Measurements from ENCODE around the gene WASF2. TPM values are rescaled to one million over a fixed set of nuclear protein-coding genes. Genes with fewer than 3 reads are reported as not detected.
"Not testable (repeated sequence)": the region's sequence is repeated elsewhere in the genome, so short reads cannot be mapped to it uniquely, and the experiment has no call there.

The WASF2 gene
- total RNA-seq, 2 experiments from 2014 or later, result 119 to 121 TPM

- H3K27ac Mint-ChIP-seq, result no peak overlapping the region
- no peak for DNase-seq
These were observed 81.8 kb downstream of the WASF2 start for GRCh38 chr1:27408151-27408550.

GRCh38 chr1:27406791-27407190 lies 83.2 kb downstream of the WASF2 start:
- intact Hi-C loops (cut with DNase I, micrococcal nuclease); H3K4me3 Mint-ChIP-seq: not testable (repeated sequence)

More at GRCh38 chr1:27408151-27408550, 81.8 kb downstream of the WASF2 start:
- H3K27ac ChIP-seq (ENCODE audit: low read depth in 1 of 2, low read length in 2 of 2), result no peak overlapping the region
- Mint-ChIP-seq H3K36me3 (ENCODE audit: low read depth) (peaks cover 71% of the 10 kb centered on the region), H3K4me1 (ENCODE audit: low read depth) (peaks cover 15% of the 10 kb centered on the region), H3K9me3 (no peaks in the 10 kb centered on the region), H3K27me3 (no peaks in the 10 kb centered on the region), H3K4me3 (no peak overlapping the region)
- H3K9me3 ChIP-seq (ENCODE audit: control insufficient read depth in 1 of 2, insufficient read depth in 1 of 2, low read length in 2 of 2), result no peaks in the 10 kb centered on the region
- H3K36me3 ChIP-seq (ENCODE audit: insufficient read depth, low read length), result peaks cover 77% of the 10 kb centered on the region
- intact Hi-C loops (cut with DNase I, micrococcal nuclease), result no loop called here
- H3K27me3 ChIP-seq (ENCODE audit: control insufficient read depth in 1 of 2, insufficient read depth in 2 of 2, low read length in 2 of 2), result no peaks in the 10 kb centered on the region
- TF ChIP-seq, protein P1, sequence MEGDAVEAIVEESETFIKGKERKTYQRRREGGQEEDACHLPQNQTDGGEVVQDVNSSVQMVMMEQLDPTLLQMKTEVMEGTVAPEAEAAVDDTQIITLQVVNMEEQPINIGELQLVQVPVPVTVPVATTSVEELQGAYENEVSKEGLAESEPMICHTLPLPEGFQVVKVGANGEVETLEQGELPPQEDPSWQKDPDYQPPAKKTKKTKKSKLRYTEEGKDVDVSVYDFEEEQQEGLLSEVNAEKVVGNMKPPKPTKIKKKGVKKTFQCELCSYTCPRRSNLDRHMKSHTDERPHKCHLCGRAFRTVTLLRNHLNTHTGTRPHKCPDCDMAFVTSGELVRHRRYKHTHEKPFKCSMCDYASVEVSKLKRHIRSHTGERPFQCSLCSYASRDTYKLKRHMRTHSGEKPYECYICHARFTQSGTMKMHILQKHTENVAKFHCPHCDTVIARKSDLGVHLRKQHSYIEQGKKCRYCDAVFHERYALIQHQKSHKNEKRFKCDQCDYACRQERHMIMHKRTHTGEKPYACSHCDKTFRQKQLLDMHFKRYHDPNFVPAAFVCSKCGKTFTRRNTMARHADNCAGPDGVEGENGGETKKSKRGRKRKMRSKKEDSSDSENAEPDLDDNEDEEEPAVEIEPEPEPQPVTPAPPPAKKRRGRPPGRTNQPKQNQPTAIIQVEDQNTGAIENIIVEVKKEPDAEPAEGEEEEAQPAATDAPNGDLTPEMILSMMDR (IDR thresholded peaks at IDR 0.05), result no peak
- ChIA-PET POLR2A (no interaction called here), CTCF (no interaction called here)
- no peak overlapping the region for H3K4me3 ChIP-seq (ENCODE audit: low read length)
- no peak for ATAC-seq (ENCODE audit: poor library complexity)
- peaks cover 9% of the 10 kb centered on the region for H3K4me1 ChIP-seq (ENCODE audit: insufficient read depth, low read length)

GRCh38 chr1:27406362-27406680 lies 83.6 kb downstream of the WASF2 start:
- no peaks in the 10 kb centered on the region for H3K9me3 ChIP-seq (ENCODE audit: control insufficient read depth in 1 of 2, insufficient read depth in 1 of 2, low read length in 2 of 2)
- ChIA-PET CTCF (no interaction called here), POLR2A (no interaction called here)
- Mint-ChIP-seq H3K4me1 (ENCODE audit: low read depth) (peaks cover 28% of the 10 kb centered on the region), H3K27ac (peak overlapping the region; percentile 24), H3K9me3 (no peaks in the 10 kb centered on the region), H3K27me3 (no peaks in the 10 kb centered on the region), H3K36me3 (ENCODE audit: low read depth) (peaks cover 54% of the 10 kb centered on the region), H3K4me3 (no peak overlapping the region)
- no peaks in the 10 kb centered on the region for H3K27me3 ChIP-seq (ENCODE audit: control insufficient read depth in 1 of 2, insufficient read depth in 2 of 2, low read length in 2 of 2)
- DNase-seq, result no peak
- peaks cover 16% of the 10 kb centered on the region for H3K4me1 ChIP-seq (ENCODE audit: insufficient read depth, low read length)
- ATAC-seq (ENCODE audit: poor library complexity), result no peak
- peaks cover 58% of the 10 kb centered on the region for H3K36me3 ChIP-seq (ENCODE audit: insufficient read depth, low read length)
- no peak overlapping the region for H3K4me3 ChIP-seq (ENCODE audit: low read length)
- TF ChIP-seq, protein P1 (IDR thresholded peaks at IDR 0.05), result no peak
- H3K27ac ChIP-seq (ENCODE audit: low read depth in 1 of 2, low read length in 2 of 2), result no peak overlapping the region
- intact Hi-C loops (cut with DNase I, micrococcal nuclease), result no loop called here

More at GRCh38 chr1:27406791-27407190, 83.2 kb downstream of the WASF2 start:
- H3K4me3 ChIP-seq (ENCODE audit: low read length); H3K27me3 ChIP-seq (ENCODE audit: control insufficient read depth in 1 of 2, insufficient read depth in 2 of 2, low read length in 2 of 2); H3K9me3 ChIP-seq (ENCODE audit: control insufficient read depth in 1 of 2, insufficient read depth in 1 of 2, low read length in 2 of 2); DNase-seq; ATAC-seq (ENCODE audit: poor library complexity); POLR2A ChIA-PET; H3K27ac Mint-ChIP-seq; H3K27ac ChIP-seq (ENCODE audit: low read depth in 1 of 2, low read length in 2 of 2); H3K27me3 Mint-ChIP-seq; CTCF ChIA-PET; H3K9me3 Mint-ChIP-seq: not testable (repeated sequence)
- peaks cover 63% of the 10 kb centered on the region for H3K36me3 ChIP-seq (ENCODE audit: insufficient read depth, low read length)
- Mint-ChIP-seq H3K4me1 (ENCODE audit: low read depth) (peaks cover 25% of the 10 kb centered on the region), H3K36me3 (ENCODE audit: low read depth) (peaks cover 57% of the 10 kb centered on the region)
- H3K4me1 ChIP-seq (ENCODE audit: insufficient read depth, low read length), result peaks cover 16% of the 10 kb centered on the region

GRCh38 chr1:27405598-27406361 lies 84.2 kb downstream of the WASF2 start:
- H3K9me3 Mint-ChIP-seq; H3K27ac ChIP-seq (ENCODE audit: low read depth in 1 of 2, low read length in 2 of 2); H3K4me3 ChIP-seq (ENCODE audit: low read length); intact Hi-C loops (cut with DNase I, micrococcal nuclease); ATAC-seq (ENCODE audit: poor library complexity); H3K4me3 Mint-ChIP-seq; POLR2A ChIA-PET; H3K27me3 ChIP-seq (ENCODE audit: control insufficient read depth in 1 of 2, insufficient read depth in 2 of 2, low read length in 2 of 2); H3K27me3 Mint-ChIP-seq; DNase-seq; H3K9me3 ChIP-seq (ENCODE audit: control insufficient read depth in 1 of 2, insufficient read depth in 1 of 2, low read length in 2 of 2): not testable (repeated sequence)
- CTCF ChIA-PET, result interaction anchor here (1.0 to 1.1 kb wide), 2 partner anchors 59 to 109 kb away, joined by 3 read pairs; no protein-coding TSS in a partner anchor
- Histone ChIP-seq H3K36me3 (ENCODE audit: insufficient read depth, low read length) (peaks cover 53% of the 10 kb centered on the region), H3K4me1 (ENCODE audit: insufficient read depth, low read length) (peaks cover 16% of the 10 kb centered on the region)
- Mint-ChIP-seq H3K36me3 (ENCODE audit: low read depth) (peaks cover 48% of the 10 kb centered on the region), H3K27ac (peak overlapping the region; percentile 24), H3K4me1 (ENCODE audit: low read depth) (peaks cover 31% of the 10 kb centered on the region)

Data from CD4-positive, alpha-beta T cell (primary cell).